Measurements from ENCODE around the gene HOXC10.

HOXC10 gene

DNA sequence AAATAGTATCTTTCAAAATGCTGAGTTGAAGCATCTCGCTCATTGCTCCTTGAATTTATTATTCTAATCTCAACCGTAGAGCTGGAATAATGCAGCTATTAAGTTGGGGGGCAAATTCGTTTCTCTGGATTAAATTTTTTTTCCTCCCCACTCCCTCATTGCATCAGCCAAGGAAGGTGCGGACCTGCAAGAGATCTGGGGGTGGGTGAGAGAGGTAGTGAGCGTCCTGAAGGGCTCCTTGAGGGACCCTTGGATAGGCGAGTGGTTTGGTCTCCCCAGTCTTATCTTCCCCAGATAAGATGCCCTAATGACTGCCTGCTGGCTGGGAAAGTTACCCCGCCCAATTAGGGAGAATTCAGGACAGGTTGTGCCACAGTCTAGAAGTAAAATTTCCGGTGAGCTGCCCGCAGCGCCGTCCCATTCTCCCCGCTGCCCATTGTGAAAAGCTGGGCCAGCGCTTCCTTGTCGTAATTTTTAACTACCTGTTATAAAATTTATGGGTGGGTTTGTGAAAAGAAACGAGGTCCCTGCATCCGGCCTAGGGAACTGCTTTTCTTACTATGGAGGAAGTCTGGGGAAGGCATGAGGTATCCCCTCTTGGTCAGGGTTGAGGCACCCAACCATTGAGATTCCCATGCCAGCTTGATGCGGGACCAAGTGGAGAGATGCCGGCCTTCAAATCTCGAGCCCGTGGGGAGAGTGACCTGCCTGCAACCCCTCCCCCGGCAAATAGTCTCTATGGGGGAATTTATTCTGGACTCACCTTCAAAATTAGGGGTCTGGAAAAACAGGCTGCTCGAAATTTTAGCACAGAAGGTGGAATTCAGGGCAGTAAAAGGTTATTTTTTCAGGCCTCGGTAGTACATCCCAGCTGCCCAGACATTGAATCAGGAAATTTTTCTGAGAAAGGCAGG, 30.3 kb downstream of the HOXC10 start:
- Histone ChIP-seq H3K9ac (ENCODE audit: insufficient read length) (no peak overlapping the region), H3K36me3 (ENCODE audit: insufficient read depth, low read length) (no peaks in the 10 kb centered on the region), H3K9me3 (ENCODE audit: low read depth, low read length) (no peaks in the 10 kb centered on the region), H3K27ac (peak overlapping the region; percentile 95), H3K4me3 (no peak overlapping the region)
- no peak for TF ChIP-seq POLR2AphosphoS5 (IDR thresholded peaks at IDR 0.05; ENCODE audit: borderline replicate concordance, low read depth, low read length)
- TF ChIP-seq FOXP2 (optimal IDR thresholded peaks at IDR 0.05; ENCODE audit: control extremely low read depth, extremely low read length, insufficient read depth) = no peak
- TF ChIP-seq EZH2 (IDR thresholded peaks at IDR 0.05) = no peak
- no peak for DNase-seq (ENCODE audit: low read depth, low spot score)

DNA sequence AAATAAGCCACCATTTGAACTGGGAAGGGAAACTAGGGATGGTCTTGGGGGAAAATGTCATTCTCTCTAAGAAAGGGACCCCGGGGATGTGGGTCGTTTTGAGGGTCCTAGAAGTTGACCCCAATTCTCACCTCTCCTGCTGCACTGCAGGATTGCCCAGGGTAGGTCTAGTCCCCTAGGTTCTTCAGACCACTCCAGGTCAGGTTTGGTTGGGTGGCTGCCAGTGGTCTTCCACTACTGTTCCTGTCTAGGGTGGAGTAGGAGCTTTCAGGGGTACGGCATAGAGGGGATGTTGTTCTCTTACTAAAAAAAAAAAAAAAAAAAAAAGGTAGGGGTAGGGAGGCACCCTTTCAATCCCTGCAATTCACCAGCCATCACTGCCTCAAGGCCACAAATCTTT, 31.1 kb downstream of the HOXC10 start:
- Histone ChIP-seq H3K9ac (ENCODE audit: insufficient read length) (peak overlapping the region; percentile 78), H3K36me3 (ENCODE audit: insufficient read depth, low read length) (no peaks in the 10 kb centered on the region), H3K9me3 (ENCODE audit: low read depth, low read length) (no peaks in the 10 kb centered on the region), H3K4me3 (peak overlapping the region; percentile 95), H3K27ac (peak overlapping the region; percentile 95)
- no peak for DNase-seq (ENCODE audit: low read depth, low spot score)
- TF ChIP-seq POLR2AphosphoS5 (IDR thresholded peaks at IDR 0.05; ENCODE audit: borderline replicate concordance, low read depth, low read length) = no peak
- no peak for TF ChIP-seq EZH2 (IDR thresholded peaks at IDR 0.05)
- no peak for TF ChIP-seq FOXP2 (optimal IDR thresholded peaks at IDR 0.05; ENCODE audit: control extremely low read depth, extremely low read length, insufficient read depth)

DNA sequence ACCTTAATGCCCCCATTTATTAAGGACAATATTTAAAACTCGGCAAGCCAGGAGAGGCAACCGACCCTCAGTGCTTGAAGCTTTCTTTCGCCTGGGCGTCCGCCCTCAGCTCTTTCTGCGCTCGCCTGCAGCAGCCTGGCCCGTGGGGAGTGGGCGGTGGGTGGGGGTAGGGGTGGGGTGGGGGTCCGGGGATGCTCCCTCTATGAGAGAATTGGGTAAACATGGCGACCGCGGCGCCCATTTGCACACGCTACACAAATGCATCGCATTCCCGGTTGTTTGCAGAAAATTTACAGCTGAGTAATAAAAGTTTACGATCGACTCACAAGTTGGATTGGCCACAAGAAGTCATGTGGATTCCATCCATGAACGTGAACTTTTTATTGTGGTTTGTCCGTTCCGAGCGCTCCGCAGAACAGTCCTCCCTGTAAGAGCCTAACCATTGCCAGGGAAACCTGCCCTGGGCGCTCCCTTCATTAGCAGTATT, 31.6 kb downstream of the HOXC10 start:
- peak overlapping the region; percentile 95 for H3K27ac ChIP-seq
- H3K9me3 ChIP-seq (ENCODE audit: low read depth, low read length) = no peaks in the 10 kb centered on the region
- peak overlapping the region; percentile 95 for H3K4me3 ChIP-seq
- peak overlapping the region; percentile 78 for H3K9ac ChIP-seq (ENCODE audit: insufficient read length)
- no peaks in the 10 kb centered on the region for H3K36me3 ChIP-seq (ENCODE audit: insufficient read depth, low read length)
- DNase-seq (ENCODE audit: low read depth, low spot score) = no peak
- TF ChIP-seq POLR2AphosphoS5 (IDR thresholded peaks at IDR 0.05; ENCODE audit: borderline replicate concordance, low read depth, low read length) = peak; percentile 75
- TF ChIP-seq EZH2 (IDR thresholded peaks at IDR 0.05) = no peak

DNA sequence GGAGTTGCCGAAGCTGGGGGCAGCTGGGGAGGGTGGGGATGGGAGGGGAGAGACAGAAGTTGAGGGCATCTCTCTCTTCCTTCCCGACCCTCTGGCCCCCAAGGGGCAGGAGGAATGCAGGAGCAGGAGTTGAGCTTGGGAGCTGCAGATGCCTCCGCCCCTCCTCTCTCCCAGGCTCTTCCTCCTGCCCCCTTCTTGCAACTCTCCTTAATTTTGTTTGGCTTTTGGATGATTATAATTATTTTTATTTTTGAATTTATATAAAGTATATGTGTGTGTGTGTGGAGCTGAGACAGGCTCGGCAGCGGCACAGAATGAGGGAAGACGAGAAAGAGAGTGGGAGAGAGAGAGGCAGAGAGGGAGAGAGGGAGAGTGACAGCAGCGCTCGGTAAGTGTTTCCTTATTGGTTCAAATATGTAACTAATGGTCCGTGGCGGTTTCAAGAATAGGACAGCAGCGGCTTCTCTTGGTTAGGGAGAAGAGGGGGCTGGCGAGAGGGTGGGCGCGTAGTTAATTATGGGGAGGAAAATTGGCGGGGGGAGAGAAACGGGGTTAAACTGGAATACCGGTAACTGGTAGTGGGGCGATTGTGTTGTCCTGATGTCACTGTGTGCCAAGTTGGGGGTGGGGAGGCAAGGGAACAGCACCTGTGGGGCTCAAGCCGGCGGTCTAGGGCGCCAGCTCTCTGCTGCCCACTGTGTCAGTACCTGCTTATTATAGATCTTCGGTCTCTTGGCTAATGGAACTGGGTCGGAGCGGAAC, 32.3 kb downstream of the HOXC10 start:
- H3K9ac ChIP-seq (ENCODE audit: insufficient read length) = peak overlapping the region; percentile 70

DNA sequence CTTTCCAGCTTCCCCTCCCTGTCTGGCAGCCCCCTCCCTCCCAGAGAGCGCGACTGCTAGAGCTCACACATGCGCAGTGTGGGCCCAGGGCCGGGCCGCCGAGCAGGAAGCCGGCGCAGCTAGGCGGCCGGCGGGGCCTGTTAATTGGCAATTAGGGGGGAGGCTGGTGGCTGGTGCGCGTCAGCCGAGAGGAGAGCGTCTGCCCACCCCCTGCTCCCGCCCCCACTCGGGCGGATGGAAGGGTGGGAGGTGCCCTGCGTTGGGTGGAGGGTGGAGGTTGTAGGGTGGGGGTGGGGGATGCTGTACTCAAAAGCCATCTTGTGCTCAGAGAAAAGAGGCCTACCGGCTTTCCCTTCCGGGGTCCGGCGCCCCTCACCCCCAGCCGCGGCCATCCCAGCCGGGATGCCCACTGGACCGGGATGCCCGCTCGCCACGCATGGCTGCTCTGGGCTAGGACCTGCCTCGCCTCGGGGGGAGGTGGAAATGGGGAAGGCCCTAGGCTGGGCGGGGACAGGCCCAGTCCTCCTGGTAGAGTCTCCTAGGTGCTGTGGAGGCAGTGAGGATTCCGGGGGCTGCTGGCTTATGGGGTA, 33.0 kb downstream of the HOXC10 start:
- DNase-seq (ENCODE audit: low read depth, low spot score) = peak; percentile 82
- Histone ChIP-seq H3K9me3 (ENCODE audit: low read depth, low read length) (no peaks in the 10 kb centered on the region), H3K4me3 (peak overlapping the region; percentile 95), H3K9ac (ENCODE audit: insufficient read length) (peak overlapping the region; percentile 93), H3K27ac (peak overlapping the region; percentile 96), H3K36me3 (ENCODE audit: insufficient read depth, low read length) (no peaks in the 10 kb centered on the region)
- TF ChIP-seq FOXP2 (optimal IDR thresholded peaks at IDR 0.05; ENCODE audit: control extremely low read depth, extremely low read length, insufficient read depth) = no peak
- peak; percentile 44 for TF ChIP-seq POLR2AphosphoS5 (IDR thresholded peaks at IDR 0.05; ENCODE audit: borderline replicate concordance, low read depth, low read length)

More for the DNA sequence above, 32.3 kb downstream of the HOXC10 start:
- H3K36me3 ChIP-seq (ENCODE audit: insufficient read depth, low read length) = no peaks in the 10 kb centered on the region
- H3K9me3 ChIP-seq (ENCODE audit: low read depth, low read length) = no peaks in the 10 kb centered on the region
- DNase-seq (ENCODE audit: low read depth, low spot score) = no peak
- H3K27ac ChIP-seq = peak overlapping the region; percentile 95
- peak overlapping the region; percentile 95 for H3K4me3 ChIP-seq
- TF ChIP-seq FOXP2 (optimal IDR thresholded peaks at IDR 0.05; ENCODE audit: control extremely low read depth, extremely low read length, insufficient read depth) = no peak
- no peak for TF ChIP-seq EZH2 (IDR thresholded peaks at IDR 0.05)
- no peak; the same call in 1 of the 2 replicates for TF ChIP-seq POLR2AphosphoS5 (IDR thresholded peaks at IDR 0.05; ENCODE audit: borderline replicate concordance, low read depth, low read length)

DNA sequence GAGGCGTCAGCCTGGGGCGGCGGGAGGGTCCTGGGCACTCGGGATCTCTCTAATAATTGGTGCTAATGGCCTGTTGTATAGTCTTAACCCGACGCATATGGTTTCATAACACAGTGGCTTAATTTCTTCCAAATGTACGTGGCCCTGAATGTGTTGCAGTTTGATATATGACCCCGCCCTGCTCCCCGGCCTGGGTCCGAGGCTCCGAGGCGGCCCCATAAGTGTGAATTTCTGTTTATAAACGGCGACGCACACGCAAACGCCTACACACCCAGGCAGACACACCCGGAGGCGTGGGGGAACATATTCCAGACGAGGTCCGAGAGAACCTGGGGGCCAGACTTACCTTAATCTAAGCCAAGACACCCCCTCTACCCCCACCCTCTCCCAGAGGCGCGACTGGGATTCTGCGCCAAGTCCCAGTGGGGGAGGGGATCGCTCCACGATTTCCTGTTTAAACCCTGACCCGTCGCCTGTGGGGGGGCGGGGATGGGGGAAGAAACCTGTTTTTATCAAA, 33.6 kb downstream of the HOXC10 start:
- DNase-seq (ENCODE audit: low read depth, low spot score) = no peak
- peak overlapping the region; percentile 96 for H3K27ac ChIP-seq
- peak overlapping the region; percentile 95 for H3K4me3 ChIP-seq
- TF ChIP-seq POLR2AphosphoS5 (IDR thresholded peaks at IDR 0.05; ENCODE audit: borderline replicate concordance, low read depth, low read length) = peak; percentile 45; the same call in 1 of the 2 replicates
- TF ChIP-seq FOXP2 (optimal IDR thresholded peaks at IDR 0.05; ENCODE audit: control extremely low read depth, extremely low read length, insufficient read depth) = no peak
- no peaks in the 10 kb centered on the region for H3K9me3 ChIP-seq (ENCODE audit: low read depth, low read length)
- H3K9ac ChIP-seq (ENCODE audit: insufficient read length) = peak overlapping the region; percentile 93
- no peaks in the 10 kb centered on the region for H3K36me3 ChIP-seq (ENCODE audit: insufficient read depth, low read length)

DNA sequence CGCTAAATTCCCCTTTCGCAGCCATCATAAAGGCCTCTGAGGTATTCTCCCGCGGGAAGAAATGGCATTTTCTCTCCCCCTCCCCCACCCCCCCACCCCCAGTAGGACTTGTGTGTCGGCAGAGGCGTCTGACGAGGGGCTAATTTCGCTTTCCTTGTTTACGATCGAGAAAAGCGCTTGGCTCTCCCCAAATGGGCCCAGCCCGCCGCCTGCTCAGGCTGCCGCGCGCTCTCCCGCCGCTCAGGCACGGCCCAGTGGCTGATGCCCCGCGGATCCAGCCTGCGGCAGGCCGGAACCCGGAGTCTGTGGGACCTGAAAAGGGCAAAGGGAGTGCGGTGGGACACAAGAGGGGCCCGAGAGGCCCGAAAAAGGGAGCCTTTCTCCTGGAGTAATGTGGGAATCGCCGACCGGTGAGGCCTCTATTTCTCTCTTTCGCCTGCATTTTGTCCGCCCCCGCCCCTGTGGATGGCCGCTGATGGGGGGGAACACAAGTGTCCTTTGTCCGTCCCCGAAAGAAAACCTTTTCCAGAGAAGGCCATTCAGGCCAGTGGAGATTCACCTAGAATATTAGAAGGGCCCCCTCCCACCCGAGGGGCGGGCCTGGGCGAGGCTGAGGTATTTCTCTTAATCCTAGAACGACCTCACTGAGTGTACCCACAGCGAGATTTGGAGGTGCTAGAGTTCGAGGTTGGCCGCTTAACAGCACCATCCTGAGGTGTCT, 34.3 kb downstream of the HOXC10 start:
- Histone ChIP-seq H3K9ac (ENCODE audit: insufficient read length) (peak overlapping the region; percentile 99), H3K9me3 (ENCODE audit: low read depth, low read length) (no peaks in the 10 kb centered on the region), H3K27ac (peak overlapping the region; percentile 96), H3K4me3 (peak overlapping the region; percentile 95), H3K36me3 (ENCODE audit: insufficient read depth, low read length) (no peaks in the 10 kb centered on the region)
- no peak for TF ChIP-seq EZH2 (IDR thresholded peaks at IDR 0.05)
- no peak for TF ChIP-seq FOXP2 (optimal IDR thresholded peaks at IDR 0.05; ENCODE audit: control extremely low read depth, extremely low read length, insufficient read depth)
- peak; percentile 11; the same call in 1 of the 2 replicates for TF ChIP-seq POLR2AphosphoS5 (IDR thresholded peaks at IDR 0.05; ENCODE audit: borderline replicate concordance, low read depth, low read length)
- no peak for DNase-seq (ENCODE audit: low read depth, low spot score)

Measured in SK-N-MC (cell line).